ENCODE data around the gene EPB41L4A.

Gene EPB41L4A

DNA sequence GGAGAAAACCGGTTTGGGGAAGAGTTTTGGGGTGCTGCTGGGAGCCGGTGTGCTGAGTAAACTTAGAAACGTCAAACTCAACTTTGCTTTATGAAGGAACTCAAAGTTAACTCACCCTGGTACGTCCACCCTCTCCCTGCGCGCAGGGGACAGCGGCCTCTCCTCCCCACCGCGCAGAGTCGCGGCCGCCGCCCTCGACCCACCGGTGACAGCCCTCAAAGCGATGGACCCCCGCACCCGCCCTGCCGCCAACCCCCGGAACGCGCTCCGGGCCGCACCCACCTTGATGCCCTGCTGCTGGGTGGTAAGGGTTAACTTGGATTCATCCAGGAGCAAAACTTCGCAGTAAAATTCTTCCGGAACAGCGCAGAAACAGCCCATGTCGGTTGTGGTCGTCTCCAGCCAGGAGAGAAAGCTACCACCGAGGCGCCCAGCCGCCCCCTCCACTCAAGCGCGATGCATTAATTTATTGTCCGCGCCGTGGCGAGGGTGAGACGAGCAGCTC is 366 bp downstream of the EPB41L4A start:
- TF ChIP-seq EGR1 (IDR thresholded peaks at IDR 0.05) = no peak

DNA sequence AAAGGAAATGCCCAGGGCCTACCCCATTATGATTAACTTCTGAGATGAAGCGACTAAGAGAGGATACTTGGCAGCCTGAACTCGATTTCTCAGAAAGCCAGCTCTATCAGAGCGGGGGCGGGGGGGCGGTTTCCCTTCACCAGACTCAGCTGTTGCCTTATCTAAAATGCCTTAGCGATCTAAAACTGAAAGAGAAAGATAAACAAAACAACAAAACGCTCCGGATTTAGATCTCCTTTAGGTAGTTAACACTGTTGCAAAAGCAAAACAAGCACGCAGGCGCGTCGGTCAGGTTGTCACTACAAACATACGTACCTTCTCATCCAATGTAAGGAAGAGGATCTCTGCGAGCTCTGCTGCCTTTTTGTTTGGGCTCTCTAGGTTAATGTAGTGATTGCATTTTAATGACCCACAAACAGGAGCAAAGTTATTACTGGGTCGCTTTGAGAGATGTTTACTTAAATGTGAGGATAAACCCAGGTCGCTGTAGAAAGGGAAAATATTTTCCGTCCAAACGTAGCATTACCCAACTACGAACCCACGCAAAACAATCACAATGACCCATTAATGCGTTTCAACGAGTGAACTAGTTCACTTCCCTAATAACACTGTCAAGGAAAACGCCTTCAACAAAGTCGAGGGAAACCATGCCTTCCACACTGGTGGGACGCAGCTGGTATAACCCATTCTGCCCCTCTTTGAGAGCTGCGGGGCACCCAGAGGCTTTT is 982 bp downstream of the EPB41L4A start:
- no peak for TF ChIP-seq NFIC (IDR thresholded peaks at IDR 0.05)
- TF ChIP-seq YY1 (IDR thresholded peaks at IDR 0.05; ENCODE audit: low read depth) = no peak
- no peak for TF ChIP-seq FOXM1 (IDR thresholded peaks at IDR 0.05; ENCODE audit: borderline replicate concordance, low read depth)
- no peak for TF ChIP-seq CREB1 (IDR thresholded peaks at IDR 0.05; ENCODE audit: low read depth)
- no peak for TF ChIP-seq TCF12 (IDR thresholded peaks at IDR 0.05; ENCODE audit: low read depth)
- TF ChIP-seq EP300 (IDR thresholded peaks at IDR 0.05; ENCODE audit: borderline replicate concordance) = no peak
- TF ChIP-seq RAD21 (IDR thresholded peaks at IDR 0.05; ENCODE audit: low read depth) = no peak
- TF ChIP-seq, protein P1, sequence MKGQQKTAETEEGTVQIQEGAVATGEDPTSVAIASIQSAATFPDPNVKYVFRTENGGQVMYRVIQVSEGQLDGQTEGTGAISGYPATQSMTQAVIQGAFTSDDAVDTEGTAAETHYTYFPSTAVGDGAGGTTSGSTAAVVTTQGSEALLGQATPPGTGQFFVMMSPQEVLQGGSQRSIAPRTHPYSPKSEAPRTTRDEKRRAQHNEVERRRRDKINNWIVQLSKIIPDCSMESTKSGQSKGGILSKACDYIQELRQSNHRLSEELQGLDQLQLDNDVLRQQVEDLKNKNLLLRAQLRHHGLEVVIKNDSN (IDR thresholded peaks at IDR 0.05) = no peak
- no peak for TF ChIP-seq MAX (IDR thresholded peaks at IDR 0.05)
- no peak for TF ChIP-seq REST (IDR thresholded peaks at IDR 0.05; ENCODE audit: low read depth)
- no peak for TF ChIP-seq EGR1 (IDR thresholded peaks at IDR 0.05)

GRCh38 chr5:112415552-112415951 is 3.5 kb downstream of the EPB41L4A start:
- TF ChIP-seq, protein P1 (IDR thresholded peaks at IDR 0.05) = no peak
- TF ChIP-seq EGR1 (IDR thresholded peaks at IDR 0.05) = no peak
- TF ChIP-seq TCF12 (IDR thresholded peaks at IDR 0.05; ENCODE audit: low read depth) = no peak
- TF ChIP-seq REST (IDR thresholded peaks at IDR 0.05; ENCODE audit: low read depth) = no peak
- no peak for TF ChIP-seq MAX (IDR thresholded peaks at IDR 0.05)
- no peak for TF ChIP-seq FOXM1 (IDR thresholded peaks at IDR 0.05; ENCODE audit: borderline replicate concordance, low read depth)
- no peak for TF ChIP-seq CREB1 (IDR thresholded peaks at IDR 0.05; ENCODE audit: low read depth)
- TF ChIP-seq EP300 (IDR thresholded peaks at IDR 0.05; ENCODE audit: borderline replicate concordance) = no peak
- TF ChIP-seq CEBPB (IDR thresholded peaks at IDR 0.05) = no peak
- no peak for TF ChIP-seq TAF1 (IDR thresholded peaks at IDR 0.05; ENCODE audit: low read depth)
- TF ChIP-seq RAD21 (IDR thresholded peaks at IDR 0.05; ENCODE audit: low read depth) = no peak
- no peak for TF ChIP-seq ZBTB7A (IDR thresholded peaks at IDR 0.05; ENCODE audit: low read depth)
- no peak for TF ChIP-seq YY1 (IDR thresholded peaks at IDR 0.05; ENCODE audit: low read depth)

- no peak for TF ChIP-seq EGR1 (IDR thresholded peaks at IDR 0.05)
- no peak for TF ChIP-seq MAX (IDR thresholded peaks at IDR 0.05)
- TF ChIP-seq FOXM1 (IDR thresholded peaks at IDR 0.05; ENCODE audit: borderline replicate concordance, low read depth) = no peak
- TF ChIP-seq, protein P1 (IDR thresholded peaks at IDR 0.05) = no peak
- no peak for TF ChIP-seq TCF12 (IDR thresholded peaks at IDR 0.05; ENCODE audit: low read depth)
- 0 out of 2 replicates have a peak, but pooled peaks have one; percentile 11 for TF ChIP-seq TEAD4 (IDR thresholded peaks at IDR 0.05)
These were observed 5.5 kb downstream of the EPB41L4A start for GRCh38 chr5:112413611-112414010.

DNA sequence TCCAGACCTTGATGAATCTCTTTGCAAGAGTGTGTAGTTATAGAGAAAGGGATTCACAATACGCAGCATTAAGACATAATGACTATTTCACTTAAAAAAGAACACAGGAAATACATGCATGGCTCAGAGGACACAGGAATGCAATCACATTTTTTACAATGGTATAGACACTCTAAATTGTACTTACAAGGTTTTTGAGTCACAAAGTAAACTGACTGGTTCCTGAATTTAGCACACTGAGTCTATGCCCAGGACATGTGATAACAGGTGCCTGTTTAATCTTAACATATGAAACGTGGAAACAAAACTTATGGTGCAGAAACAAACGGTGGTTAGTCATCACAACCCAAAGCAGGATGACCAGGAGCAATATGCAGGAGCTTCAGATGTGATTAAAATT is 6.7 kb downstream of the EPB41L4A start:
- TF ChIP-seq NFIC (IDR thresholded peaks at IDR 0.05) = no peak
- no peak for TF ChIP-seq CREB1 (IDR thresholded peaks at IDR 0.05; ENCODE audit: low read depth)
- TF ChIP-seq TCF12 (IDR thresholded peaks at IDR 0.05; ENCODE audit: low read depth) = no peak
- peak; percentile 76 for TF ChIP-seq TEAD4 (IDR thresholded peaks at IDR 0.05)
- TF ChIP-seq ZBTB7A (IDR thresholded peaks at IDR 0.05; ENCODE audit: low read depth) = no peak
- TF ChIP-seq REST (IDR thresholded peaks at IDR 0.05; ENCODE audit: low read depth) = no peak
- no peak for TF ChIP-seq TAF1 (IDR thresholded peaks at IDR 0.05; ENCODE audit: low read depth)
- no peak for TF ChIP-seq CEBPB (IDR thresholded peaks at IDR 0.05)
- no peak for TF ChIP-seq EGR1 (IDR thresholded peaks at IDR 0.05)
- TF ChIP-seq FOXM1 (IDR thresholded peaks at IDR 0.05; ENCODE audit: borderline replicate concordance, low read depth) = 0 out of 2 replicates have a peak, but pooled peaks have one; percentile 31
- no peak for TF ChIP-seq YY1 (IDR thresholded peaks at IDR 0.05; ENCODE audit: low read depth)
- TF ChIP-seq, protein P1 (IDR thresholded peaks at IDR 0.05) = no peak
- TF ChIP-seq EP300 (IDR thresholded peaks at IDR 0.05; ENCODE audit: borderline replicate concordance) = peak; percentile 58; the same call in 1 of the 2 replicates
- TF ChIP-seq MAX (IDR thresholded peaks at IDR 0.05) = no peak
- TF ChIP-seq RAD21 (IDR thresholded peaks at IDR 0.05; ENCODE audit: low read depth) = no peak

Measured in Ishikawa (cell line).